Mesodermal cell (in vitro differentiated cells): ENCODE results near the gene CDH1.
"Not testable (repeated sequence)": the region's sequence is repeated elsewhere in the genome, so short reads cannot be mapped to it uniquely, and the experiment has no call there.

ENCODE experiments used
- H3K27ac ChIP-seq: 2 replicates; pipeline ENCODE4 v1.7.0; 2013; ENCODE audit warnings: mild to moderate bottlenecking, low read depth, low read length, moderate library complexity; ENCODE audit not compliant: severe bottlenecking
- H3K36me3 ChIP-seq: 2 replicates; pipeline ENCODE4 v1.7.1; 2013; ENCODE audit warnings: mild to moderate bottlenecking, low read length, moderate library complexity; ENCODE audit not compliant: control insufficient read depth, insufficient read depth
- H3K4me1 ChIP-seq: one replicate; pipeline ENCODE4 v1.7.1; 2013; ENCODE audit warnings: mild to moderate bottlenecking, low read length; ENCODE audit not compliant: insufficient read depth, control insufficient read depth, poor library complexity, severe bottlenecking
- H3K4me3 ChIP-seq: 2 replicates; pipeline ENCODE4 v1.7.0; 2013; ENCODE audit warnings: low read length, control low read depth, mild to moderate bottlenecking; ENCODE audit not compliant: insufficient read depth, poor library complexity, severe bottlenecking; ENCODE audit errors: extremely low read depth
- H3K9me3 ChIP-seq: 2 replicates; pipeline ENCODE4 v1.7.1; 2013; ENCODE audit warnings: mild to moderate bottlenecking, low read length, moderate library complexity; ENCODE audit not compliant: control insufficient read depth
- WGBS, 2 experiments: methylation state at CpG; one replicate each; pipeline ENCODE4 v1.1.5; 2013; ENCODE audit warnings: missing lambda C conversion rate in 2 of 2; ENCODE audit not compliant: insufficient coverage in 2 of 2; 5-methylcytosine and 5-hydroxymethylcytosine counted together

CDH1 gene

DNA sequence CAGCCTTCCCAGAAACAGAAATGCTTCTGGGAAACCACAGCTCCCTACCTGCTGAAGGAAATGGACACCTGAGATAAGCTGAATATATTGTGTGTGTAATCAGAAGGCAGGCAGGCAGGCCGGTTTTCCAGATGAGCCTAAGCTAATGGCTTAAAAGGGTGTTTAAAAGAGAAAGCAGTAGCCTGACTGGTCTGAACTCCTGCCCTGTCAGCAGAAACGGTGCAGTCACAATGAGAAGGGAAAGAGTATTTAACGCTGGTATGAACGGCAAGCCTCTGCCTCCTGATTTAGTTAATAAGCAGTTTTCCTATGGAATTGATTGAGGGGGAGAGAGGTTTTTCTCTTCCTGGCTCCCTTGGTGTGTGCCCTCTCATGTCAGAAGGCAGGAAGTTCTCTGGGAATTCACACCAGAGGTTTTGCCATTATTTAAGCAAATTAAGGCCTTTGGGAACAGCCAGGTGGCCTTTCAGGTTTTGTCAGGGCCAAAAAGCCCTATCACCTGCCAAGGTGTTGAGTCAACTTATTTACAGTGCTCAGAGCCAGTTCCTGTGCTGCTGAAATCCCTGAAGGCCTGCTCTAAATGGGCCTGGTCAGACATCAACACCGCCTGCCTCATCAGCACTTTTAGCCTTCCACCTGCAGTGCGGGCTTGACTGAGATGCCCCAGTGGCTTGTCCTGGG, 41.6 kb downstream of the CDH1 start:
- WGBS, 2 experiments, result 49 to 57% methylated on average over 4 to 6 of the region's 6 CpGs

DNA sequence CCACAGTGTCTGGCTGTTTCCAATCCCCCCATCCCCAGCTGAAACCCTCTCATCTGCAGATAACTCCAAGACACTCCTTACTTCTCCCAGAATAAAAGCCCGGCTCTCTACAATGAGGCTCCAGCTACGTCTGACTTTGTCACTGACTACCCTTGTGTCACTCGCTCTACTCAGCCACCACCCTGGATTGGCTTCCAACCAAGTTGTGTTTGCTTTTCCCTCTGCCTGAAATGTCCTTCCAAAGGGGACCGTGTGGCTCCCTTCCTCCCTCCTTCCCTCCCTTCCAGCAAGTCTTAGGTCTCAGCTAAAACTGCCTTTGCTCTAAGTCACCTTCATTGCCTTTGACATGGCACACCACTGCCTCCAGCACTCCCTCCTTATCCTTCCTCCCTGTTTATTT, 42.8 kb downstream of the CDH1 start:
- H3K9me3 ChIP-seq, result no peaks in the 10 kb centered on the region
- no peak overlapping the region for H3K27ac ChIP-seq
- no peaks in the 10 kb centered on the region for H3K4me1 ChIP-seq
- no peaks in the 10 kb centered on the region for H3K36me3 ChIP-seq
- WGBS, 2 experiments, result 70 to 75% methylated on average over 4 of the region's 4 CpGs
- H3K4me3 ChIP-seq, result no peak overlapping the region

More for the DNA sequence above, 41.6 kb downstream of the CDH1 start:
- Histone ChIP-seq H3K36me3 (no peaks in the 10 kb centered on the region), H3K4me1 (no peaks in the 10 kb centered on the region), H3K27ac (no peak overlapping the region), H3K4me3 (no peak overlapping the region), H3K9me3 (no peaks in the 10 kb centered on the region)

DNA sequence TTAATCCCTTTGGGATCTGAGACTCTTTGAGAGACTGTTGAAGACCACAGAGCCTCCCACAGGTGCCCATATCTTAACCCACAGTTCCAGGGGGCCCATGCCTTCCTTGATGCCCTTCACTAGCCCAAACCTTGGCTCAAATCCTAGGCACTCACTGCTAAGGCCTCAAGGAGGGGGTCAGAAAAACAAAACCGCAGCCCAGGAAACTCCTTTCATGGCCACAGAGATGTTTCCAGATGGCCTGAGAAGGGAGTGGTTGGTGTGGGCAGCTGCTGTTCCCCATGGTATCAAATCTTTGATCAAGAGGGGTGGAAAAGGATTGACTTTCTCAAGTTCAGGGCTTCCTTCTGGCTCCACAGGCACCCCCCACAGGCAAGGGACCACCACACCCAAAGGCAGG, 44.7 kb downstream of the CDH1 start:
- H3K4me1 ChIP-seq, result no peaks in the 10 kb centered on the region
- 83 to 90% methylated on average over 1 of the region's 1 CpG for WGBS, 2 experiments
- H3K36me3 ChIP-seq, result no peaks in the 10 kb centered on the region

DNA sequence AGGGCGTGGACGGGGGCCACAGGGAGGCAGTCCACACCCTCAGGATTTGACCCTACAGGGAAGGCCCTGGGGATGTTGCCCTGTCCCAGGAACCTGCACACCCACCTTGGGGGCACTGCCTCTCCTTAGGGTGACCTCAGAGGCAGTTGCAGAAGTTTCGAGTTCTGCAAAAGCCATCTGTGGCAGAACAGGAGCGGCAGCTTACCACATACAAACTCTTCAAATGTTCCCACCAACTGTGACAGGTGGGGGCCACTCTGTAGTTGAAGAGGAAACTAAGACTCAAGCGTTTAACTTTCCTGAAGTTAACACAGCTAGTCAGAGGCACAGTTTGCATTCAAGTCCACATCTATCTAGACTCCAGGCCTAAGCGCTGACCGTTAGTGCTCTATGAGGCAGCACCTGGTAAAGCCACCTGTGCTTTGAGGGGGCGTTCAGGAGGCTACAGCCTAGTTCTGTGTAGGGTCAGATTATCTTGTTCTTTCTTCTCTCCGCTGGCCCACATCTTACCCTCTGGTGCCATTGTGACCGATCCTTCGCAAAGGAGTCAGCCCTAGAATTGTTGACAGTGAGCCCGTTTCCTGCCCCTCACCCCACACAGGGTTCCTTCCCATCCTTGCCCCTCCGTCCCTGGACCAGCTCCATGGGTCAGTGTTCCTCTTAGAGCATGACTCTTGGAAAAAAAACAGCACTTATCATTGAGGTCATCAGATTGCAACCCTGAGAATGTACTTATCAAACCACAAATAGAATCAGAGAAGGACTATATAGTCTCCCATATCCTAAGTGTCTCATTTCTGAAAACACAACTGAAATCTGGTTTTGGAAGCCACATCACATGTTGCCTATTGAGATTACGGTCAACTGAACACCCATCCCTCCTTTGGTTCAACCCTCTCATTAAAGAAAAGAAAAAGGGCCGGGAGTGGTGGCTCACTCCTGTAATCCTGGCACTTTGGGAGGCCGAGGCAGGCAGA, 45.4 kb downstream of the CDH1 start:
- H3K4me1 ChIP-seq, result no peaks in the 10 kb centered on the region
- no peaks in the 10 kb centered on the region for H3K9me3 ChIP-seq
- H3K4me3 ChIP-seq, result no peak overlapping the region
- no peaks in the 10 kb centered on the region for H3K36me3 ChIP-seq
- no peak overlapping the region for H3K27ac ChIP-seq
- WGBS, 2 experiments, result 88 to 97% methylated on average over 10 to 12 of the region's 16 CpGs

More for the DNA sequence above, 44.7 kb downstream of the CDH1 start:
- H3K27ac ChIP-seq, result no peak overlapping the region
- H3K9me3 ChIP-seq, result no peaks in the 10 kb centered on the region
- no peak overlapping the region for H3K4me3 ChIP-seq

DNA sequence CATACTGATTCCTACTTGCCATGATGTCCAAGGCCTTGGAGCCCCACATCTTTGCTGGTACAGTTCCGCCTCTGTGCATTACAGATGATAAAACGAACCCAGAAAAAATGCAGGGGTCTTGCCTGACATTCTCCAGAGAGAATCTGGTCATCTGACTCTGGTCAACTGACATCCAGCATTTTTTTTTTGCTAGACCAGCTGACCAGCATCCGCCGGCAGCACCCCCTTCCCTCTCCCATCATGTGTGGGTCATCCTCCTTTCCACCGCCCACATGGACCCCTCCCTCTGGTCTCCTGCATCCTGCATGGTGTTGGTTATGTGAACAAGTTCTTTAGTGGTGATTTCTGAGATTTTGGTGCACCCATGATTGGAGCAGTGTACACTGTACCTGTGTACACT, 47.1 kb downstream of the CDH1 start:
- Histone ChIP-seq H3K36me3 (no peaks in the 10 kb centered on the region), H3K9me3 (no peaks in the 10 kb centered on the region), H3K4me1 (no peaks in the 10 kb centered on the region), H3K4me3 (no peak overlapping the region), H3K27ac (no peak overlapping the region)
- 84 to 88% methylated on average over 2 of the region's 5 CpGs for WGBS, 2 experiments

DNA sequence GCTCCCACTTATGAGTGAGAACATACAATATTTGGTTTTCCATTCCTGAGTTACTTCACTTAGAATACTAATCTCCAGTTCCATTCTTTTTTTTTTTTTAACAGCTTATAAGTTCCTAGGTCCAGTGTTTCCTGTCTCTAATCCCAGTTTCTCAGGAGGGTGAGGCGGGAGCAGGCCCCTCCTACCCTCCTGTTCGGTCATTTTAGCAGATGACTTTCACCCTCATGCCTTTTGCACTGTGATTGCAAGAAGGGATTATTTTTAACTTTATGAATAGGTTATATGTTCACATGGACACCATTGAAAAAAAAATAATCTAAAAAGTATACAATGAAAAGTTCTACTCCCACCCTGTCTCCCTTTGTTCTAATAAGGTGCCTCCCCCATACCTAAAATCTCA, 47.6 kb downstream of the CDH1 start:
- Histone ChIP-seq H3K4me3 (no peak overlapping the region), H3K9me3 (no peaks in the 10 kb centered on the region), H3K27ac (no peak overlapping the region), H3K4me1 (no peaks in the 10 kb centered on the region), H3K36me3 (no peaks in the 10 kb centered on the region)
- no CpG with 5 or more reads among the region's 2 CpGs for WGBS, 2 experiments

DNA sequence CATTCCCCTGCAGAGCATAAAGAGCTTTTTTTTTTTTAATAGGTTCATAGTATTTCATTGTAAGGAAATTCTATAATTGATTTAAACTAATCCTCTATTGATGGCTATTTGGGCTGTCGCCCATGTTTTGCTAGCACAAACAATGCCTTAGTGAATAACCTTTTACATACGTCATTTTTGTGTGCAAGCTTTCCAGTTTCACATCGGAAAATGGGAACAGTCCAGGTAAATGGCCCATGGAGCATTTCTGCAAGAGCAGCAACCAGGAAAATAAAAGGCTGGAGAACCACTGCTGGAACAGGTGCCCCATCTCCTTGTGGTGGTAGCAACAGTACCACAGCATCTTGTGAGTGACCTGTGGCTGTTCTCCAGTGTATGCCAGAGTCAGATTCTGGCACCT, 48.6 kb downstream of the CDH1 start:
- no peaks in the 10 kb centered on the region for H3K36me3 ChIP-seq
- H3K4me3 ChIP-seq, result no peak overlapping the region
- H3K4me1 ChIP-seq, result no peaks in the 10 kb centered on the region
- H3K9me3 ChIP-seq, result no peaks in the 10 kb centered on the region
- WGBS, 2 experiments, result 84 to 100% methylated on average over 2 to 3 of the region's 3 CpGs
- H3K27ac ChIP-seq, result no peak overlapping the region

DNA sequence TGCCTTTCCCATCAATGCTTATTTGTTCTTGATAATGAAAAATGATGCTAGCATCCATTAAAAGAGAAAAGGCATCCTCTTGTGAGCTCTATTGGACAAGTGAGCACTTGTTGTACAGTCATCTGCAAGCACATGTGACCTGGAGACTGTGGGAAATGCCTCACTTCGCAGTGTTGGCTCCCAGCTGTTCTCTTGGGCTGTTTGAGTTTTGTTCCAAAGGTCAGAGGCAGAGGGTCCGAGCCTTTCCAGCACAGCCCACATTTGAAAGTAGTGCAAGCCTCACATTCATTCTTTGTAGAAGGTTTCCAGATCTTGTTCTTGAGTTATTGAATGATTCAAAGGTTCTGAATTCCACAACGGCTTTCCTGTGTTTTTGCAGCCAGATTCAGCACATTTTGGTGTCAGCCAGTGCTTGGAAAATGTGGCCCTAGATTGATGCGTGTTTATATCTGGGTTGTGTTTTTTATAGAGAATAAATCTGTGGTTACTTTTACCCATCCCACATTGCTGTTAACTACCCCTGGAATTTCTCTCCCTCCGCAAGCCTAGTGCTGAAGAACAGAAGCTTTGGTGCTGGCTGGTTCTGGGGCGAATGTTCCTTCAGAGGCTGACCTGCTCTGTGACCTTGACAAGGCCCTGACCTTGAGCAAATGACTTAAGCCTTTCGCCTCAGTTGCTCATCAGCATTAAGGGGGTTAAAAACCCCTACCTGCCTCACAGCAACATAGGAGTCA, 49.8 kb downstream of the CDH1 start:
- H3K4me1 ChIP-seq, result no peaks in the 10 kb centered on the region
- no peaks in the 10 kb centered on the region for H3K36me3 ChIP-seq
- 68 to 73% methylated on average over 3 of the region's 7 CpGs for WGBS, 2 experiments
- H3K9me3 ChIP-seq, result no peaks in the 10 kb centered on the region
- no peak overlapping the region for H3K4me3 ChIP-seq
- no peak overlapping the region for H3K27ac ChIP-seq

DNA sequence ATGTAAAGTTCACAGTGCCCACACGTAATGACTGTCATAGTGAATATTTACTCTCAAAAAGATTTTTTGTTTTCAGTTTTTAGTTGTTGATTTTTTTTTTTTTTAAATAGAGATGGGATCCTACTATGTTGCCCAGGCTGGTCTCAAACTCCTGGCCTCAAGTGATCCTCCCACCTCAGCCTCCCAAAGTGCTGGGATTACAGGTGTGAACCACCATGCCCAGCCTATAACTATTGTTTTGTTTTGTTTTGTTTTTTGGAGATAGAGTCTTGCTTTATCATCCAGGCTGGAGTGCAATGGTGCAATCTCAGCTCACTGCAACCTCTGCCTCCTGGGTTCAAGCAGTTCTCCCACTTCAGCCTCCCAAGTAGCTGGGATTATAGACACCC, 50.3 kb downstream of the CDH1 start:
- WGBS, 2 experiments, result no CpG with 5 or more reads among the region's 1 CpG
- H3K9me3 ChIP-seq, H3K4me1 ChIP-seq, H3K27ac ChIP-seq, H3K4me3 ChIP-seq, H3K36me3 ChIP-seq: not testable (repeated sequence)

DNA sequence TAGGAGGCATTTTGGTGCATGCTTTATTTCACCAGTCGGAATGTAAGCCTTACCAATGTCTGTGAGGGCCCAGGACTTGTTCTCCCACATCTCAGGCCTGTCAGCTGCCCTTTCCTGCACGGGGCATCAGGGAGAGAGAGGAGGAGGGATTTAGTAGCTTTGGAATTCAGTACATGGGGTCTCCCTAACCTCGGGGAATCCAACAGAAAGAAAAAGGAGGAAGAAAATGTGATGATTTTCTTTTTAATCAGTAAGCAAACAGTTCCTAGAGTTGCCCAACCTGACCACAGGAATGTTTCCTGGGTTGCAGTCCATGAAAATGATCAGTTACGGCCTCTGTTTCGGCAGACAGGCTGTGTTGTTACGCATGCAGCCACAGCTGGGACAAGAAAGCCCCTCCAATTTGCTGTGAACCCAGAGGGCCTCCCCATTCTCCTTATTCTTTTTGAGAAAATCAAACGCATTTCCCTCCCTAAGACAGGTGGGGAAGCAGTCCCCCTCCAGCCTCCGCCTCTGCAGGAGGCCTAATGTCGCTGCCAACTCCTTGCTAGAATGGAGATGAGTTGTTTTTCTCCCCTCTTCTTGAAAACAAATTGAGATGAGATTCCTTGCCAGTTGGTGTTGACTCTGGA, 53.2 kb downstream of the CDH1 start:
- Histone ChIP-seq H3K36me3 (no peaks in the 10 kb centered on the region), H3K27ac (no peak overlapping the region), H3K4me1 (no peaks in the 10 kb centered on the region), H3K9me3 (no peaks in the 10 kb centered on the region), H3K4me3 (no peak overlapping the region)
- WGBS, 2 experiments, result 54 to 64% methylated on average over 7 of the region's 9 CpGs
